Adrenal gland (tissue), 12 donors: ENCODE data around the gene SIGLEC1. TPM values are rescaled to one million over a fixed set of nuclear protein-coding genes. Genes with fewer than 3 reads are reported as not detected.

ENCODE experiments used
- DNase-seq, 7 donors: peaks; one replicate each; pipeline ENCODE4 v3.0.0-alpha.2; 2019 to 2020
- H3K27ac ChIP-seq, 5 donors: fragments of 200-600 bp; sonication (generic) in 4 of 5; 1 replicate in 3 of 5; 2 replicates in 2 of 5; pipeline versions ENCODE4 v1.5.1 to v1.8.0; 2016 to 2020; ENCODE audit warnings: mild to moderate bottlenecking in 1 of 5
- H3K27me3 ChIP-seq: fragments of 200-600 bp; 2 replicates; pipeline ENCODE4 v1.8.0; 2021
- H3K36me3 ChIP-seq, 2 donors: fragments of 200-600 bp; replicated peaks in 1 of 2; 1 replicate in 1 of 2; 2 replicates in 1 of 2; pipeline versions ENCODE4 v1.5.1 to v1.8.0; 2018 to 2022
- H3K4me1 ChIP-seq, 2 donors: fragments of 200-600 bp; replicated peaks in 1 of 2; 1 replicate in 1 of 2; 2 replicates in 1 of 2; pipeline versions ENCODE4 v1.5.1 to v1.8.0; 2018 to 2021
- H3K4me3 ChIP-seq, 4 donors: fragments of 200-600 bp; sonication (generic) in 3 of 4; one replicate each; pipeline ENCODE4 v1.5.1; 2016 to 2018
- H3K9me3 ChIP-seq, 3 donors: fragments of 200-600 bp; sonication (generic) in 1 of 3; replicated peaks in 1 of 3; 1 replicate in 2 of 3; 2 replicates in 1 of 3; pipeline versions ENCODE4 v1.5.1 to v1.8.0; 2016 to 2021
- POLR2A ChIP-seq, 2 donors: fragments of 450-650 bp; IDR thresholded peaks; one replicate each; pipeline ENCODE4 v1.6.1; 2017; ENCODE audit warnings: antibody characterized with exemption in 2 of 2, mild to moderate bottlenecking in 2 of 2, moderate library complexity in 1 of 2
- WGBS, 4 donors: extraction: QIAGEN DNeasy Blood & Tissue Kit in 2 of 4; methylation state at CpG; one replicate each; pipeline versions ENCODE4 v1.1.5 to v1.1.7; 2013 to 2017; 5-methylcytosine and 5-hydroxymethylcytosine counted together
- intact Hi-C, 2 donors: fragments of 100-400 bp; cut with DNase I; formaldehyde crosslinking; loops; one replicate each; pipeline versions ENCODE4 v1.14.1 to v1.15.0; 2022 to 2023
- polyA plus RNA-seq, 3 donors: library from polyadenylated mRNA; stranded (reverse); fragments of 200-250 nt in 2 of 3; fragments of 350-450 nt in 1 of 3; fragmentation: Illumina TruSeq in 1 of 3; extraction: RNeasy Lipid Tissue Mini Kit (QIAGEN cat#74804) in 1 of 3; gene quantifications; one replicate each; pipeline ENCODE4 v1.2.3, GENCODE V29; 2013 to 2014
- total RNA-seq, 9 donors: library from RNA; depleted of rRNA in 4 of 9; stranded (reverse); fragments of >200 nt in 4 of 9; fragments of 120-200 nt in 1 of 9; fragmentation: NEBNext Ultra II Directional in 1 of 9; extraction: Animal tissue kit (Norgen Biotek cat#: 25700) in 1 of 9; gene quantifications; one replicate each; pipeline versions ENCODE4 v1.1.0 to v1.2.4, GENCODE V29; 2013 to 2023
- TF ChIP-seq, protein P1 (sequence below), 6 experiments: fragments of 450-650 bp in 4 of 6; fragments of 200-600 bp in 2 of 6; sonication (generic) in 1 of 6; IDR thresholded peaks; 1 replicate in 5 of 6; 2 replicates in 1 of 6; pipeline versions ENCODE4 v1.5.1 to v1.8.0; 2016 to 2021; ENCODE audit warnings: antibody characterized with exemption in 6 of 6, mild to moderate bottlenecking in 2 of 6, moderate library complexity in 1 of 6
- donor health status: healthy with polysubstance abuse.
- donor health status: Bipolar disorder and iron deficiency.
- donor health status: DM: yes; HTN: yes; CAD: no.
- donor health status: DM: no; HTN: no; CAD: no.
- donor health status: DM: no; HTN: no; CAD: no.
- donor health status: DM: yes; HTN: yes; CAD: no.

Gene SIGLEC1
- total and polyA plus RNA-seq, 12 donors = 0.33 to 47.2 (median 28.7) TPM

DNA sequence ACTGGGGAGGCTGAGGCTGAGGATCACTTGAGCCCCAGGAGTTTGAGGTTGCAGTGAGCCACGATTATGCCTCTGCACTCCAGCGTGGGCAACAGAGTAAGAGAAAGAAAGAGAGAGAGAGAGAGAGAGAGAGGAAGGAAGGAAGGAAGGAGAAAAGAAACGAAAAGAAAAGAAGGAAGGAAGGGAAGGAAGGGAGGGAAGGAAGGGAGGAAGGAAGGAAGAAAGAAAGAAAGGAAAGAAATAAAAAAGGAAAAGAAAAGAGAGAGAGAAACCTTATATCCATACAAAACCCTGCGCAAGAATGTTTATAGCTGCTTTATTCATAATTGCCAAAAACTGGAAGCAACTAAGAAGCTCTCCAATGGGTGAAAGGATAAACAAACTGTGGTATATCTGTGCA is 12.0 kb upstream of the SIGLEC1 start:
- Histone ChIP-seq H3K4me3 (no peak overlapping the region), H3K27me3 (no peaks in the 10 kb centered on the region), H3K4me1 (no peaks in the 10 kb centered on the region), H3K36me3 (no peaks in the 10 kb centered on the region), H3K9me3 (no peaks in the 10 kb centered on the region), H3K27ac (no peak overlapping the region)
- 66 to 75% (median 67%) methylated on average over 4 of the region's 4 CpGs for WGBS, 4 donors
- no peak for DNase-seq
- TF ChIP-seq POLR2A (IDR thresholded peaks at IDR 0.05) = no peak
- TF ChIP-seq, protein P1, sequence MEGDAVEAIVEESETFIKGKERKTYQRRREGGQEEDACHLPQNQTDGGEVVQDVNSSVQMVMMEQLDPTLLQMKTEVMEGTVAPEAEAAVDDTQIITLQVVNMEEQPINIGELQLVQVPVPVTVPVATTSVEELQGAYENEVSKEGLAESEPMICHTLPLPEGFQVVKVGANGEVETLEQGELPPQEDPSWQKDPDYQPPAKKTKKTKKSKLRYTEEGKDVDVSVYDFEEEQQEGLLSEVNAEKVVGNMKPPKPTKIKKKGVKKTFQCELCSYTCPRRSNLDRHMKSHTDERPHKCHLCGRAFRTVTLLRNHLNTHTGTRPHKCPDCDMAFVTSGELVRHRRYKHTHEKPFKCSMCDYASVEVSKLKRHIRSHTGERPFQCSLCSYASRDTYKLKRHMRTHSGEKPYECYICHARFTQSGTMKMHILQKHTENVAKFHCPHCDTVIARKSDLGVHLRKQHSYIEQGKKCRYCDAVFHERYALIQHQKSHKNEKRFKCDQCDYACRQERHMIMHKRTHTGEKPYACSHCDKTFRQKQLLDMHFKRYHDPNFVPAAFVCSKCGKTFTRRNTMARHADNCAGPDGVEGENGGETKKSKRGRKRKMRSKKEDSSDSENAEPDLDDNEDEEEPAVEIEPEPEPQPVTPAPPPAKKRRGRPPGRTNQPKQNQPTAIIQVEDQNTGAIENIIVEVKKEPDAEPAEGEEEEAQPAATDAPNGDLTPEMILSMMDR (IDR thresholded peaks at IDR 0.05) = no peak
- intact Hi-C loops = no loop called here

DNA sequence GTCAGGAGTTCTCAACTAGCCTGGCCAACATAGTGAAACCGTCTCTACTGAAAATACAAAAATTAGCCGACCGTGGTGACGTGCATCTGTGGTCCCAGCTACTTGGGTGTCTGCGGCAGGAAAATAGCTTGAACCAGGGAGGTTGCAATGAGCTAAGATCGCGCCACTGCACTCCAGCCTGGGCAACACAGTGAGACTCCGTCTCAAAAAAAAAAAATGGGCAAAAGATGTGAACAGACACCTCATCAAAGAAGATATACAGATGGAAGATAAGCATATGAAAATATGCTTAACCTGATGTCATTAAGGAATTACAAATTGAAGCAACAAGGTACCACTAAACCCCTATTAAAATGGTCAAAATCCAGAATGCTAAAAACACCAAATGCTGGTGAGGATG is 10.9 kb upstream of the SIGLEC1 start:
- DNase-seq = no peak
- H3K27ac ChIP-seq = no peak overlapping the region
- WGBS, 4 donors = 90 to 96% (median 94%) methylated on average over 8 of the region's 8 CpGs
- intact Hi-C loops = no loop called here
- H3K4me1 ChIP-seq = no peaks in the 10 kb centered on the region
- H3K36me3 ChIP-seq = no peaks in the 10 kb centered on the region
- no peak for TF ChIP-seq POLR2A (IDR thresholded peaks at IDR 0.05)
- TF ChIP-seq, protein P1 (IDR thresholded peaks at IDR 0.05) = no peak
- H3K4me3 ChIP-seq = no peak overlapping the region
- H3K27me3 ChIP-seq = no peaks in the 10 kb centered on the region
- H3K9me3 ChIP-seq = no peaks in the 10 kb centered on the region

DNA sequence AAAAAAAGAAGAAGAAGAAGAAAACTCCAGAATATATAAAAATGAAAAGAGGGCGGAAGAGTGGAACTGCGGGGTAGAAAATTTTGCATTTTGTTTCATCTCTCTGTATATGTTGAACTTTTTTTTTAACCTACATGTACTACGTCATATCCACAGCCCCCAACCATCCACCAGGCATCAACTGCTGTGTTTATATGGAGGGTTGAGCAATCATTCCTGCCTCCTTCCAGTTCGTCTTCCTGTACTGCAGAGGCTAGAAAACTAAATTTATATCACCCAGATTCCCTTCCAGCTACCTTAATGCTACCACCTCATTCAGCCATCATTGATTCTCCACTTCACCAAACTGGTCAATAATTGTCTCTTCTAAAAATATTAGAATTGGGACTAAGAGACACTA is 9.5 kb upstream of the SIGLEC1 start:
- Histone ChIP-seq H3K36me3 (no peaks in the 10 kb centered on the region), H3K4me1 (no peaks in the 10 kb centered on the region), H3K9me3 (no peaks in the 10 kb centered on the region), H3K4me3 (no peak overlapping the region), H3K27ac (no peak overlapping the region), H3K27me3 (no peaks in the 10 kb centered on the region)
- WGBS, 4 donors = 76 to 87% (median 81%) methylated on average over 4 of the region's 4 CpGs
- DNase-seq = no peak
- intact Hi-C loops = no loop called here
- TF ChIP-seq POLR2A (IDR thresholded peaks at IDR 0.05) = no peak
- TF ChIP-seq, protein P1 (IDR thresholded peaks at IDR 0.05) = no peak

DNA sequence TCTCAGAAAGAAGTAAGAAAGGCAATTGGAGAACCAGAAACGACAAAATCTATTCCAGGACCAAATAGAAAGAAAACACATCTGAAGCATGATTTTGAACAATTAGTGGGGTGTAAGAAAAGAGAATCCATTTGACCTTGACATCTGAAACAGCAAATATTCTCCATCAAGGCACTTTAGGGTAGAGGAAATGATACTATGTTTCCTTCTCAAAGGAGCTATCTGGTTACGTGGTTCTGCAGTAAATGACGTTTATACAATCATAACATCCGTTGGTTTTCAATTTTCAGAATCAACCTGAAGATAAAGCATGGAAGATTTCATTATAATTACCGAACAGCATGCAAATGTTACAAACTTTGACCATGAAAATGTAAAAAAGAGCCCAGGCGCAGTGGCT is 8.2 kb upstream of the SIGLEC1 start:
- Histone ChIP-seq H3K27ac (no peak overlapping the region), H3K9me3 (no peaks in the 10 kb centered on the region), H3K4me1 (no peaks in the 10 kb centered on the region), H3K27me3 (no peaks in the 10 kb centered on the region), H3K4me3 (no peak overlapping the region), H3K36me3 (no peaks in the 10 kb centered on the region)
- 62 to 66% (median 64%) methylated on average over 6 of the region's 6 CpGs for WGBS, 4 donors
- TF ChIP-seq, protein P1 (IDR thresholded peaks at IDR 0.05) = no peak
- no peak for TF ChIP-seq POLR2A (IDR thresholded peaks at IDR 0.05)
- no peak for DNase-seq
- intact Hi-C loops = no loop called here
